ENCODE data around the gene KLHL6. TPM values are rescaled to one million over a fixed set of nuclear protein-coding genes. Genes with fewer than 3 reads are reported as not detected.
"Not testable (repeated sequence)": the region's sequence is repeated elsewhere in the genome, so short reads cannot be mapped to it uniquely, and the experiment has no call there.

The KLHL6 gene
- total RNA-seq, 2 experiments from 2014 or later: 40.4 to 41.2 TPM

DNA sequence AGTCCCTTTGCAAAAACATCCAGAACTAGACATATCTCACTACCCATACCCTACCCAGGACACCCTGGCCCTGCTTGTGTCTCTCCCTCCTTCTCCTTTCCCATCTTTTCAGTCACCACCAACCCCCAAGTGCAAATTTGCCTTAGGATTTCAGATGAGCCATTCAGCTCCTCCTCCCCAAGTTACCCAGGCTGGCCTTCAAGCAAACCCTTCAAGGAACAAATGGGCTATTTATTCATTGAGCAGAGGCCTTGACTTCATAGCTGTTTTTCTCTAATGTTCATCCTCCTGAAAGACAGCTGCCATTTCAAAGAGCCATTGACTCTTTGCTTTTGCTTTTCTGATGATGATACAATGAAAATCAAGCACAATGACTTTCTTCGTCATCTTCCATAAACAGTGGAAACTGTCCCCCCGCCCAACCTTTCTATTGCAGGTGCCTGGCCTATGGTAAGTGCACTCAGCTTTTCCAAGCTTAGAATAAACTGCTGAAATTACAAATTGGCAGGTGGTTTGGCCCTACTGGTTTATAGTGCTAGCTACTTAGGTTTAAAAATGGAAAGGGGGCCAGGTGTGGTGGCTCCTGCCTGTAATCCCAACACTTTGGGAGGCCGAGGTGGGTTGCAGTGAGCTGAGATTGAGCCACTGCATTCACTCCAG is 26.1 kb upstream of the KLHL6 start:
- no peak for DNase-seq
- H3K36me3 Mint-ChIP-seq (ENCODE audit: low read depth): peaks cover 4% of the 10 kb centered on the region
- H3K4me1 Mint-ChIP-seq: peaks cover 36% of the 10 kb centered on the region
- POLR2A ChIA-PET: no interaction called here
- CTCF ChIA-PET: interaction anchor here (0.9 to 2.7 kb wide), 5 partner anchors 8 to 73 kb away, joined by 3 to 8 read pairs (median 5); no protein-coding TSS in a partner anchor
- H3K27ac Mint-ChIP-seq: no peak overlapping the region
- H3K9me3 Mint-ChIP-seq: peaks cover 2% of the 10 kb centered on the region
- no peak overlapping the region for H3K4me3 Mint-ChIP-seq
- peaks cover 9% of the 10 kb centered on the region for H3K27me3 Mint-ChIP-seq

DNA sequence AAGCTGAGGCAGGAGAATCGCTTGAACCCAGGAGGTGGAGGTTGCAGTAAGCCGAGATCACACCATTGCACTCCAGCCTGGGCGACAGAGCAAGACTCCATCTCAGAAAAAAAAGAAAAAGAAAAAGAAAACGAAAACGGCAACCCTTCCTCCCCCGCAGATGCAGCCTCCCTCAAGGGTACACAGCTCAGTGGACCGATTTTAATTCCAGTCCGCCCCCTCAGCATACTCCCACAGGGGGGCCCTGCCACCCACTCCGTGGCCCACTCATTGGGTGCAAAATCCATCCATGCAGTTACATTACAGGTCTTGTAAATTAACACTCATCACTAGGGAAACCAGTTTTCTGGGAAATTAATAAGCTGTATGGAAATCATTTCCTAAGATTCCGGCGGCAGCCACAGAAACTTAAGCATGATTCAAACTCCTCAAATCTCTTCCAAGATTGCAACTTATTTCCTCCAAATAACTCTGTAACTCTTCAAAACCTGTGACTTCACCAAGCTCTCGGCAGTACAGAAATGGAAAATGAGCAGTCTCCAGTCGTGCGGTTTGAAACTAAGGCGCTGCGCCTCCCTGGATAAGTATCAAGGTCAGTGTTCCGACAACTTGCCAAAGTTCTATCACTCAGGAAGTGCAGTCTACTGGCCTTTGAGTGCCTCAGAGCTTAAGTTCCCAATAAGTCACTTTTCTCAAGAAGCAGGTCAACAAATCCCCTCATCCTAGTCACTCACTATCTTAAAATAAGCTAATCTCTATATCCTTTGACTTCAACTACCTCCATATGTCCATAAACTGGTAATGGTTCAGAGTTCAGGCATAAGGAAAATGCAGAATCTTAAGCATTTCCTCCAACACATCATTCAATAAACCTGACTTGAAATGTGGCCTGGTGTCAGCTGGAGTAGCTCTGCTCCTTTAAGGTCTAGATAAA is 24.7 kb upstream of the KLHL6 start:
- ChIA-PET POLR2A (interaction anchor here (0.7 kb wide), 1 partner anchor 105 kb away, joined by 3 read pairs; no protein-coding TSS in a partner anchor), CTCF (interaction anchor here (1.1 to 2.7 kb wide), 6 partner anchors 9 to 187 kb away, joined by 3 to 8 read pairs (median 4); no protein-coding TSS in a partner anchor)
- H3K27ac Mint-ChIP-seq: no peak overlapping the region
- H3K4me3 Mint-ChIP-seq: no peak overlapping the region
- peaks cover 11% of the 10 kb centered on the region for H3K27me3 Mint-ChIP-seq
- H3K36me3 Mint-ChIP-seq (ENCODE audit: low read depth): no peaks in the 10 kb centered on the region
- H3K9me3 Mint-ChIP-seq: no peaks in the 10 kb centered on the region
- no peak for DNase-seq
- peaks cover 27% of the 10 kb centered on the region for H3K4me1 Mint-ChIP-seq

DNA sequence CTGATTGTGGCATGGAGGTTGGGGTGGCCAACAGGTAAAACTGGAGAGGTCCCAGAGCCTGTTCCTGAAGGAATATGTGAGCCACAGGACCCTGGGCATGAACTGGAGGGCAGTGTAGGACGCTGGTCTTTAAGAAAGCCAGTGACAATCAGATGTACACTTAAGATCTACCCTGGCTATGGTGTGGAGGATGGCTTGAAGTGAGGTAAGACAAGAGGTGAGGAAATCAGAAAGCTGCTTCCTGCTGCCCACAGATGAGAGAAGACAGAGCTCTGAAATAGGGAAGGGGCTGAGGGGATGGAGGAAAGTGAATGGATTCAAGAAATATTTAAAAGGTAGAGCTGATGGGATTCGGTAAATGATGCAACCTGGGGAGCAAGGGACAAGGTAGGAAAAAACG is 22.7 kb upstream of the KLHL6 start:
- no peak overlapping the region for H3K4me3 Mint-ChIP-seq
- CTCF ChIA-PET: interaction anchor here (0.7 to 1.0 kb wide), 2 partner anchors 18 to 76 kb away, joined by 3 read pairs; no protein-coding TSS in a partner anchor
- H3K27me3 Mint-ChIP-seq: peaks cover 11% of the 10 kb centered on the region
- POLR2A ChIA-PET: no interaction called here
- no peak overlapping the region for H3K27ac Mint-ChIP-seq
- H3K36me3 Mint-ChIP-seq (ENCODE audit: low read depth): no peaks in the 10 kb centered on the region
- no peak for DNase-seq
- H3K4me1 Mint-ChIP-seq: peaks cover 20% of the 10 kb centered on the region
- no peaks in the 10 kb centered on the region for H3K9me3 Mint-ChIP-seq

DNA sequence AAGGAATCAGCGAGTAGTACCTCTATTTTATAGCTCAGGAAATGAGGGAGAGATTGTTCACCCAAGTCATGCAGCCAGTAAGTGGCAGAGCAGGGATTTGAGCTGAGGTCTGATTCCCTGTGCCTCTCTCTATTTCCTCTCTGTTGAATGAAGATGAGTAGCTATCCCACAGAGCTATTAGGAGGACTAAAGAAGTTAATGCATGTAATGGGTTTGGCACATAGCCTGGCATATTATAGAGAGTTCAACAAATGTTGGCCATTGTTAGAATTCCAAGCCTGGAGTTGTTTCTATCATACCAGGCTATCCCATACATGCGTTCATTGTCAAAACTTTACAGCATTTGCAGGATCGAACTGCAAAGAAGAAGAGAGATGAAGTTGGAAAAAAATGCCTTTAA is 21.8 kb upstream of the KLHL6 start:
- Mint-ChIP-seq H3K4me3 (no peak overlapping the region), H3K27me3 (peaks cover 11% of the 10 kb centered on the region), H3K9me3 (no peaks in the 10 kb centered on the region), H3K4me1 (peaks cover 20% of the 10 kb centered on the region), H3K27ac (no peak overlapping the region), H3K36me3 (ENCODE audit: low read depth) (no peaks in the 10 kb centered on the region)
- no peak for DNase-seq
- ChIA-PET CTCF (interaction anchor here (1.1 to 1.6 kb wide), 3 partner anchors 10 to 149 kb away, joined by 3 to 5 read pairs (median 3); partner anchors contain the start of gene MCF2L2), POLR2A (no interaction called here)

DNA sequence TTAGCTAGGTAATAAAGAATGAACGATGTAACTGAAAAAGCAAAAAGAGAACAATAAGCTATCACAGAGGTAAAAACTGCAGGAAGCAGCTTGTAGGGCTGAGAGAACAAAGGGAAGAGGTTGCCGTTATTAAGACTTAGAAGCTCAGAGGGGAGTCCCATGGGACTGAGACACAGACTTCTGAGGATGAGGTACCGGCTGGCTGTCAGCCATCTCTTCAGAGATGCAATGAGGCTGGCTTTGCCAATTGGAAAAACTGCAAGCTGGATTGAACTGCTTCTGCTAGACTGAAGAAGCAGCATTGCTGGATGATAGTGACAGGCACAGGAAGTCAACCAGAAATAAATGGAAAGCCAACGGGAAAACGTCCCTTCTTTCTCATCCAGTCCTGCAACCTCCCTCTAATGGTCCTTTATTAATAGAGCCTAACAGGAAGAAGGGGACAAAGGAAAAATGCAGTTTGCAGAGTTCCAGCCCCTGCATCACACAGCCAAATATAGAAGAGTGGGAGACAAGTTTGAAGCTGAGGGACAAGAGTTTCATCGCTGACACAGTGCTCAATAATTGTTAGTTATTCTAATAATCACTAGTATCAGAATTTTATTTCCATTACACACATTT is 21.1 kb upstream of the KLHL6 start:
- Mint-ChIP-seq H3K9me3 (no peaks in the 10 kb centered on the region), H3K4me3 (no peak overlapping the region), H3K27ac (no peak overlapping the region), H3K4me1 (peaks cover 20% of the 10 kb centered on the region), H3K36me3 (ENCODE audit: low read depth) (no peaks in the 10 kb centered on the region), H3K27me3 (peaks cover 11% of the 10 kb centered on the region)
- POLR2A ChIA-PET: no interaction called here
- CTCF ChIA-PET: interaction anchor here (1.0 to 1.6 kb wide), 4 partner anchors 9 to 148 kb away, joined by 3 to 5 read pairs (median 3); partner anchors contain the start of gene MCF2L2
- no peak for DNase-seq

DNA sequence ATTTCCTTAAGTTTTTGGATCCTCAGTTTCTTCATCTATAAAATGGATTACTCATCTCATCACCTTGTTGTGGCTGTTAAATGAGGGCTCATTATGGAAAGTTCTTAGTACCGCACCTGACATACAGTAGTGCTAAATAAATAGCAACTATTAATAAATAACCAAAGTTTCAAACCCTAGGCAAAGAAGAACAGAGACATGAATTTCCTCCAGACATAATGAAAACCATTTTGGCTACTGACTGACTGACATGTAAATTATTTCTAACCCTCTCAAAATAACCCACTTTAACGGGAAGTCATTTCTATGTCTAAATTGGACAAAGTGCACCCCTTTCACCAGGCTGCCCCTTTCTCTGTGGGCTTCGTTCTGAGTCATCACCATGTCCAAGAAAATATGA is 17.4 kb upstream of the KLHL6 start:
- Mint-ChIP-seq H3K36me3 (ENCODE audit: low read depth) (no peaks in the 10 kb centered on the region), H3K4me1 (peaks cover 5% of the 10 kb centered on the region), H3K4me3 (no peak overlapping the region), H3K27ac (no peak overlapping the region), H3K9me3 (no peaks in the 10 kb centered on the region), H3K27me3 (peaks cover 14% of the 10 kb centered on the region)
- DNase-seq: no peak
- ChIA-PET POLR2A (no interaction called here), CTCF (no interaction called here)

DNA sequence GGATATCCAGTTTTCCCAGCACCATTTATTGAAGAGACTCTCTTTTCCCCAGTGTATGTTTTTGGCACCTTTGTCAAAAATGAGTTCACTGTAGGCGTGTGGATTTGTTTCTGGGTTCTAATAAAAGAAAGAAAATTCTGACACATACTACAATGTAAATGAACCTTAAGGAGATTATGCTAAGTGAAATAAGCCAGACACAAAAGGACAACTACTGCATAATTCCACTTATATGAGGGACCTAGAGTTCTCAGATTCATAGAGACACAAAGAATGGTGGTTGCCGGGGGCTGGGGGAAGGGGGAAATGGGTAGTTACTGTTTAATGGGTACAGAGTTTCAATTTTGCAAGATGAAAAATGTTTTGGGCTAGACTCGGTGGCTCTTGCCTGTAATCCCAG is 14.7 kb upstream of the KLHL6 start:
- H3K27me3 Mint-ChIP-seq: not testable (repeated sequence)

DNA sequence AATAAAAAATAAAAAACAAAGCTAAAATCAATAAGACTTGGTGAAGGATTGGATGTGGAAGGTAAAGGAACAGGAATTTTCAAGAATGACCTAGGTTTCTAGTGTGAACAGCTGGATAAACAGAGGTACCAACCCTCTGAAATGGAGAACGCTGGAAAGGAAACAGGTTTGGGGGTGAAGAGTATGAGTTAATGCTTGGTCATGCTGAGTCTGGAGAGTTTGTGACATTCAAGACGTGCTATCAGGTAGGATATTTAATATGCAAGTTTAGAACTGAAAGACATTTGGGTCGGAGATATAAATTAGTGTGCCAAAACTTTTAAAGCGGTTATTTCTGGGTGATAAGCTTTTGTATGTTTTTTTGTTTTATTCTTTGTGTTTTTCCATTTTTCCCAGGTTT is 11.4 kb upstream of the KLHL6 start:
- Mint-ChIP-seq H3K36me3 (ENCODE audit: low read depth) (no peaks in the 10 kb centered on the region), H3K4me1 (peaks cover 8% of the 10 kb centered on the region), H3K9me3 (no peaks in the 10 kb centered on the region), H3K27me3 (peaks cover 9% of the 10 kb centered on the region), H3K4me3 (no peak overlapping the region), H3K27ac (no peak overlapping the region)
- DNase-seq: no peak
- CTCF ChIA-PET: interaction anchor here (0.8 to 1.1 kb wide), 2 partner anchors 10 to 19 kb away, joined by 3 to 5 read pairs; no protein-coding TSS in a partner anchor
- POLR2A ChIA-PET: no interaction called here

More for the DNA sequence above, 14.7 kb upstream of the KLHL6 start:
- H3K27ac Mint-ChIP-seq; DNase-seq; H3K9me3 Mint-ChIP-seq; H3K4me1 Mint-ChIP-seq; POLR2A ChIA-PET; H3K4me3 Mint-ChIP-seq; H3K36me3 Mint-ChIP-seq (ENCODE audit: low read depth); CTCF ChIA-PET: not testable (repeated sequence)

DNA sequence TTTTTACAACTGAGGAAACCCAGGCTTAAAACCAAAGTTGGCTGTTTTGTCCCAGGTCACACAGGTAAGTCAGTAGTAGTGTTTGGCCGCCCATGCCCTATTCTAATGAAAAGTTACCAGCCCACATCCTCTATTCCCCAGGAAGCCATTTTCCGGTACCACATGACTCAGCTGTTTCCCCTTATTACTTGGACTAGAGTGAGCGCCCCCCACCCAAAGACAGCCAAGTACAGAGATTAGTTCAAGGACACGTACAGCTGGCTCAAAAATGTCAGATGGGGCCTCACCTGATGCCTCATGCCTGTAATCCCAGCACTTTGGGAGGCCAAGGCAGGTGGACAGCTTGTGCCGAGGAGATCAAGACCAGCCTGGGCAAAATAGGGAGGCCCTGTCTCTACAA is 8.5 kb upstream of the KLHL6 start:
- Mint-ChIP-seq H3K9me3 (no peaks in the 10 kb centered on the region), H3K27ac (peak overlapping the region; percentile 36), H3K4me3 (no peak overlapping the region), H3K36me3 (ENCODE audit: low read depth) (no peaks in the 10 kb centered on the region), H3K27me3 (peaks cover under 1% of the 10 kb centered on the region), H3K4me1 (peaks cover 8% of the 10 kb centered on the region)
- ChIA-PET POLR2A (no interaction called here), CTCF (no interaction called here)
- DNase-seq: no peak

DNA sequence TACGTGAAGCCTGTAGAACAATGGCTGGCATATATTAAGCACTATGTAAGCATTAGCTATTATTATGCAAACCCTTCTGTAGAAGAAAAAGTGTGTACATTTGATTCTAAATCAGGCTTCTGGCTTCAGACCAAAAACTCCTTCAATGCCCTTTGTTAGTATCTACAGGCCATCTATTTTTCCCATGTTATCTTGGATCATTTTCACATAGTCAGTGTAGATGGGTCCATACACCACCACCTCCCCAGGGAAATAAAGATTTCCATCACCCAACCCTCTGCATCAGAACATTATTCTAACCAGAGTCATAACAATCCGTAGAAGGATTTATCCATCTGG is 8.0 kb upstream of the KLHL6 start:
- H3K4me1 Mint-ChIP-seq: peaks cover 8% of the 10 kb centered on the region
- H3K27me3 Mint-ChIP-seq: no peaks in the 10 kb centered on the region
- ChIA-PET POLR2A (no interaction called here), CTCF (no interaction called here)
- H3K9me3 Mint-ChIP-seq: no peaks in the 10 kb centered on the region
- H3K27ac Mint-ChIP-seq: no peak overlapping the region
- DNase-seq: no peak
- H3K4me3 Mint-ChIP-seq: no peak overlapping the region
- H3K36me3 Mint-ChIP-seq (ENCODE audit: low read depth): no peaks in the 10 kb centered on the region

DNA sequence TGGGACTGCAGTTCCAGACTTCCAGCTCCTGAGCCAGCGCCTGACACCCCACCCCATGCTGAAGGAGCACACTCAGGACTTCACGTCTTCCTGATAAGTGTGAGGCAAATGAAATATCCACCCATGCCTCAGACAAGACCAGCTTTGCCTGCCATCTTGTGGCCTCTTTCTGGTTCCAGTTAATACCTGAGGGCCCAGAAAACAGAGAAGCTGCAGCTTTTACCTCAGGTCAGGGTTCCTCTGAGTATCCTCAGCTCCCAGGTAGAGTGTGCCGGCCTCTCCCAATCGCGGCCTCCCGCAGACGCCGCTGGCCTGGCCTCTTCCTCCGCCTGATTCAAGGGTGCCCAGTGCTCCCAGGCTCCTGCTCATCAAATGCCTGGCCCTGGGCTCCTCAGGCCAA is 5.1 kb upstream of the KLHL6 start:
- Mint-ChIP-seq H3K4me3 (no peak overlapping the region), H3K9me3 (no peaks in the 10 kb centered on the region), H3K27ac (peak overlapping the region; percentile 0), H3K36me3 (ENCODE audit: low read depth) (no peaks in the 10 kb centered on the region), H3K27me3 (no peaks in the 10 kb centered on the region), H3K4me1 (peaks cover 19% of the 10 kb centered on the region)
- peak; percentile 54 for DNase-seq
- CTCF ChIA-PET: interaction anchor here (0.6 to 1.9 kb wide), 9 partner anchors 18 to 137 kb away, joined by 3 to 9 read pairs (median 4); partner anchors contain the start of gene YEATS2
- POLR2A ChIA-PET: no interaction called here

DNA sequence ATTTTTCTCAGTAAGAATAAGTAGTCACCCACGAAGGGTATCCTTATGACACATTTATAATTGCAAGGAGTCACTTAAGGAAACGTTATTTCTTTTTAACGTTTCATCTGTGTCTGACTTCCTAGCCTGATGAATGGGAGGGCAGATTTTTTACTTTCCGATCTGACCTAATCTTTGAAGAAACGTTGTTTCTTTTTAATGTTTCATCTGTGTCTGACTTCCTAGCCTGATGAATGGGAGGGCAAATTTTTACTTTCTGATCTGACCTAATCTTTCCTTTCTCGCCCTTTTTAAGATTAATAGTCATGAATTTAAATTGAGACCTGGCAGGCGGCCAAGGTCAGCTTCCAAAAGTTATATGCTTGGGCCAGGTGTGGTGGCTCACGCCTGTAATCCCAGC is 3.0 kb upstream of the KLHL6 start:
- no peak overlapping the region for H3K27ac Mint-ChIP-seq
- no peak for DNase-seq
- H3K4me3 Mint-ChIP-seq: no peak overlapping the region
- no peaks in the 10 kb centered on the region for H3K9me3 Mint-ChIP-seq
- CTCF ChIA-PET: interaction anchor here (1.8 kb wide), 1 partner anchor 23 kb away, joined by 4 read pairs; no protein-coding TSS in a partner anchor
- no peaks in the 10 kb centered on the region for H3K27me3 Mint-ChIP-seq
- peaks cover 23% of the 10 kb centered on the region for H3K4me1 Mint-ChIP-seq
- peaks cover 14% of the 10 kb centered on the region for H3K36me3 Mint-ChIP-seq (ENCODE audit: low read depth)
- POLR2A ChIA-PET: no interaction called here

DNA sequence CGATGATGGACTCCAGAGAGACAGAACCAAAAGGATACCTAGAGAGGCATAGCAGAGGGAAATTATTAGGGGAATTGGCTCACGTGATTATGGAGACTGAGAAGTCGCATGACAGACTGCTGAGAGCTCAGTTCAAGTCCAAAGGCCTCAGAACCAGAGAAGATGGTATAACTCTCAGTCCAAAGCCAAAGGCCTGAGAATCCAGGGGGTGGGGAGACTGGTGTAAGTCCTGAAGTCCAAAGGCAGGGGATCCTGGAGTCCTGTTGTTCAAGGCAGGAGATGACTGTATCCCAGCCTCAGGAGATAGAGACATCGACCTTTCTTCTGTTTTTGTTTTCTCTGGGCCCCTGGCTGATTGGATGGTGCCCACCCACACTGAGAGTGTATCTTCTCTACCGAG is 1.2 kb upstream of the KLHL6 start:
- Mint-ChIP-seq H3K27me3 (no peaks in the 10 kb centered on the region), H3K27ac (peak overlapping the region; percentile 33), H3K36me3 (ENCODE audit: low read depth) (peaks cover 18% of the 10 kb centered on the region), H3K9me3 (no peaks in the 10 kb centered on the region), H3K4me3 (peak overlapping the region; percentile 92), H3K4me1 (peaks cover 33% of the 10 kb centered on the region)
- ChIA-PET POLR2A (no interaction called here), CTCF (no interaction called here)
- DNase-seq: no peak

All from activated CD4-positive, alpha-beta T cell treated with anti-CD3 and anti-CD28 coated beads, Interleukin-2, amount 10 ng/mL, durations not matched to agents 7 days and 5 days (primary cell).